PC-9 (cell line): ENCODE measurements around the gene STARD7.

Experiments
- CTCF ChIP-seq: fragments of 200-600 bp; sonication (generic); conservative IDR thresholded peaks from 2 replicates; pipeline ENCODE4 v1.6.1; 2017; ENCODE audit warnings: mixed run types, antibody characterized with exemption, mild to moderate bottlenecking, moderate library complexity
- EZH2 ChIP-seq: fragments of 200-600 bp; sonication (generic); IDR thresholded peaks from 2 replicates; pipeline ENCODE4 v1.8.0; 2017; ENCODE audit warnings: antibody characterized with exemption, low read depth

GRCh38 chr2:96156011-96156820 lies 52.4 kb downstream of the STARD7 start:
- TF ChIP-seq CTCF (no peak), EZH2 (no peak)
